ENCODE results near the gene NPTX1.

The NPTX1 gene

DNA sequence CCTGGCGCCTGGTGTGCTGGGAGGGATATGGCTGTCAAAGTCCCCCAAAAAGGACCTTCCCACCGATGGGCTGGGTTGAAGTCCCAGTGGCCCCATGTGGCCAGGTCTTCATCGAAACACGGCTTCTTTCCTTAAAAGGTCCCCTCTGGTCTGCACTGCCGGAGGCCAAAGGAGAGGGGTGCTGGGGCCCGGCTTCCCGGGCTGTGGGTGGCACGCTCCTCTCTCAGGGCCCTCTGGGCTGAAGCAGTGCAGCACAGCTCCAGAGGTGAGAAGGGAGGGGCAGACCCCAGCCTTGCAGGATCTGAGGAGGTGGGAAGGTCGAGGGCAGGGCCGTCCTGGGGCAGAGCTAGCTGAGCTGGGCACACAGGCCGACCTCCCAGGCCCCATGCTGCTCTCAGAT lies 6.7 kb downstream of the NPTX1 start:
- H3K4me3 ChIP-seq (ENCODE audit: control insufficient read depth, low read depth, low read length): no peak overlapping the region
- no peak for DNase-seq (ENCODE audit: low read depth)
- TF ChIP-seq, protein P1, sequence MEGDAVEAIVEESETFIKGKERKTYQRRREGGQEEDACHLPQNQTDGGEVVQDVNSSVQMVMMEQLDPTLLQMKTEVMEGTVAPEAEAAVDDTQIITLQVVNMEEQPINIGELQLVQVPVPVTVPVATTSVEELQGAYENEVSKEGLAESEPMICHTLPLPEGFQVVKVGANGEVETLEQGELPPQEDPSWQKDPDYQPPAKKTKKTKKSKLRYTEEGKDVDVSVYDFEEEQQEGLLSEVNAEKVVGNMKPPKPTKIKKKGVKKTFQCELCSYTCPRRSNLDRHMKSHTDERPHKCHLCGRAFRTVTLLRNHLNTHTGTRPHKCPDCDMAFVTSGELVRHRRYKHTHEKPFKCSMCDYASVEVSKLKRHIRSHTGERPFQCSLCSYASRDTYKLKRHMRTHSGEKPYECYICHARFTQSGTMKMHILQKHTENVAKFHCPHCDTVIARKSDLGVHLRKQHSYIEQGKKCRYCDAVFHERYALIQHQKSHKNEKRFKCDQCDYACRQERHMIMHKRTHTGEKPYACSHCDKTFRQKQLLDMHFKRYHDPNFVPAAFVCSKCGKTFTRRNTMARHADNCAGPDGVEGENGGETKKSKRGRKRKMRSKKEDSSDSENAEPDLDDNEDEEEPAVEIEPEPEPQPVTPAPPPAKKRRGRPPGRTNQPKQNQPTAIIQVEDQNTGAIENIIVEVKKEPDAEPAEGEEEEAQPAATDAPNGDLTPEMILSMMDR (IDR thresholded peaks at IDR 0.05; ENCODE audit: control insufficient read depth, insufficient read depth, low read depth, low read length, missing control alignments): no peak

DNA sequence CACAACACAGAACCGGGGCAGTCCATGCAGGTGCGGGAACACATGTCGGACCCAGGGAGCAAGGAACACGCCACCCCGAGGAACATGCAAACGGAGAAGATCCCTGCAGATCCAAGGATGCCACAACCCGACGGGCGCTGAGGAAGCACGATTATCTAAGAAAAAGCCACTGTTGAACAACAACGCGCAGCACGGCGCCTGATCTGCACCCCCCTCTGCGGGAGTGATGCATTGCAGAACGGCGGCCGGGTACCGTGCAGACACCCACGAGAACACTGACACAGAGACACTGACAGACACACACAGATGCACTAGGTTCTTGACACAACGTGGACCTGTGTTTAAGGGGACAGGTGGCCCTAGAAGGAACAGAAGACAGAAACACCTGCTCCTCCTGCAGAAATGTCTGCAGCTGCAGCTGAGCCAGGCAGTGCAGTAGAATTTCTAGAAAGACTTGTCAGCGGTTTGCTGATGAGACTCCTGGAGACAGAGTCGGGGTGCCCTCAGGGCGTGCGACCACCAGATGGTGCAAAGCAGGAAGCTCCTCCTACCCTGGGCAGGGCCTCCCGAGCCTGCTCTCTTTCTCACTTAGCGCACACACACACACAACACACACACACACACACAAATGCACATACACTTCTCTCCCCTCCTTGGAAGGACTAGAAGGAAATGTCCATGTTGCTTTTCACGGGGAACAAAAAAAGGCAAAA lies 7.5 kb downstream of the NPTX1 start:
- DNase-seq (ENCODE audit: low read depth): no peak
- no peak overlapping the region for H3K4me3 ChIP-seq (ENCODE audit: control insufficient read depth, low read depth, low read length)
- TF ChIP-seq, protein P1 (IDR thresholded peaks at IDR 0.05; ENCODE audit: control insufficient read depth, insufficient read depth, low read depth, low read length, missing control alignments): no peak

DNA sequence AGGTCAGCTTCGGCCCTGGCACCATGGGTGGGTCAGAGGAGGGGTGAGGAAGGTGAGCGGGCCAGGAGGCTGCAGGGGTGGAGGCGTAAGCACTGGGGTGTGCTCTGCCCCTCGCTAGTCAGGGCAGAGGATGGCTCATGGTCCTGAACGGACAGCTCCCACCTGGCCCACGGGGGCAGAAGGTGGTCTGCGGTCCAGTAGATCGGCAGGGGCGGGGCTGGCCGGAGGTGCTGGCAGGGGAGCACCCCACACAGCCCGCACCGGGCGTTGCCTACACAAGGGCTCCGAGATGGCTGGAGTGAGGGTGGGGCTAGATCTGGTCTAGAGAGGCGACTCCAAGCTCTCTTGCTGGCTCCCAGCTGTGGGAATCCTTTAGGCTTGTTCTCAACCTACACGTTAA lies 8.2 kb downstream of the NPTX1 start:
- TF ChIP-seq, protein P1 (IDR thresholded peaks at IDR 0.05; ENCODE audit: control insufficient read depth, insufficient read depth, low read depth, low read length, missing control alignments): no peak
- DNase-seq (ENCODE audit: low read depth): no peak
- no peak overlapping the region for H3K4me3 ChIP-seq (ENCODE audit: control insufficient read depth, low read depth, low read length)

DNA sequence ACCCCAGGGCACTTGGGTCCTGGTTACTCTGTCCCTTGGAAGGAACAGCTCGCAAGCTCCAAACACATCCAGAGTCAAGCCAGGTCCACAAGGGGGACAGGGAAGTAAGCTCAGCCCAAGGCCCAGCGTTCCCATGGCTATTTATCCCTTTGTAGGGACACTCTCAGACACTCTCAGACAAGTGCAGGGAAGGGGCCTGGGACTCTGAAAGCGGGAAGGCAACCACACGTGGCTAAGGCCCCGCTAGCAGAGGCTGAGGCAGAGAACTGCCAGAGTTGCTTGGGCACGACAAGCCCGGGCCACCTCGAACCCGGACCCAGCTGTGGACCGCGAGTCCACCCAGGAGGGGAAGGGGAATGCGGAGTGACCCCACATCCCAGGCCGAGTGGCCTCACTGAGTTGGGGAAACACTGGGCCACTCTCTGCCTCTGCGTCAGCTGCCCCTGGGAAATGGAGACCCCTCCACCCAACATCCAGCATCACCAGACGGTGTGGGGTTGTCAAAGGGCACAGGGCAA lies 10.2 kb downstream of the NPTX1 start:
- H3K4me3 ChIP-seq (ENCODE audit: control insufficient read depth, low read depth, low read length): no peak overlapping the region
- TF ChIP-seq, protein P1 (IDR thresholded peaks at IDR 0.05; ENCODE audit: control insufficient read depth, insufficient read depth, low read depth, low read length, missing control alignments): no peak
- DNase-seq (ENCODE audit: low read depth): no peak

DNA sequence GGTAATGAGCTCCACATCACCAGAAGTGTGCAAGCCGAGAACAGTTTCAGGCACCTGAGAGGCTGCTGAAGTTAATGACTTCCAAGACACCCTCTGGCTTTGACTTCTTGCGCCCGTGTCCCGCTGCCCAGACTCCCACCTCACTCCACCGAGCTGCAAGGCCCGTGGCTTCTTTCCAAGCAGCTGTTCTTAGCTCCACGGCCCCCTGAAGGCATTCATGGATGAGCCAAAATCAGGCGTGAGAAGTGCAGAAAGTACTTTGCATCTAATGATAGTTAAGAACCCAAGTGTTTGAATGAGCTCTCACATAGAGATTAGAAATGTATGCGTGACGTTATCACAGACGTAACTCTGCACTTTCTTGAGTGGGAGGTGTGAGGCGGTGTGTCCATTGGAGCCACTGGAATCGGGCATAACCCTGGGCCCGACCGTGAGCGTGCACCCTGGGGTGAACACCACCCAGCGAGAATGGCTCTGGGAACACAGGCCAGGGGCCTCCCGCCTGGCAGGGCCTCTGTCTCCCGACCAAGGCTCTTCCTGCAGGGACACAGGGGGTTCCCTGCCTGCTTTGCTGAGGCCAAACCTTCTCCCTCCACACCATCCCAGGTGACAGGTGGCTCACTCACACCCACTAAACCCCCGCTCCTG lies 11.0 kb downstream of the NPTX1 start:
- DNase-seq (ENCODE audit: low read depth): no peak
- TF ChIP-seq, protein P1 (IDR thresholded peaks at IDR 0.05; ENCODE audit: control insufficient read depth, insufficient read depth, low read depth, low read length, missing control alignments): no peak

DNA sequence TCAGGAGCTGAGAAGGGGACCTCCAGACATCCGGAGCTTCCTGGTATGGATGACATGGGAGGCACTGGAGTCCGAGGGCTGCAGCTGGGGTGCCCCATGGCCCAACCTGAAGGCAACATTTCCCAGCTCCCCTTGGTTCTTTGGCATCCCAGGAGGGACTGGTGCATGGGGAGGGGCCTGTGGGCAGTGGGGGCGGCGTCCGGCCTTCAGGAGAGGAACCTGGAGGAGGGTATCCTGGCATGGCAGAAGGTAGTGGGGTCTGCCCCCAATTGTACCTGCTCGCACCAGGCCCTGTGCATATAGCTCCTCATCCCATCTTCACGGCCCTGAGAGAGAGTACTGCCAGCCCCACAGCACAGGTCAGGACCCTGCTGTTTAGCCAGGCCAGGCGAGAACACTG lies 11.9 kb downstream of the NPTX1 start:
- no peak overlapping the region for H3K4me3 ChIP-seq (ENCODE audit: control insufficient read depth, low read depth, low read length)
- TF ChIP-seq, protein P1 (IDR thresholded peaks at IDR 0.05; ENCODE audit: control insufficient read depth, insufficient read depth, low read depth, low read length, missing control alignments): no peak
- no peak for DNase-seq (ENCODE audit: low read depth)

More for the DNA sequence above, 11.0 kb downstream of the NPTX1 start:
- H3K4me3 ChIP-seq (ENCODE audit: control insufficient read depth, low read depth, low read length): no peak overlapping the region

Measured in AG09309 (cell line).